HL-60 (cell line): Measurements from ENCODE around the gene AGTRAP.

Experiments used
- CTCF ChIP-seq: IDR thresholded peaks from one replicate; pipeline ENCODE4 v1.5.1; 2011; ENCODE audit warnings: low read length, control low read depth, inconsistent platforms; ENCODE audit not compliant: insufficient read depth
- POLR2AphosphoS5 ChIP-seq: IDR thresholded peaks from 2 replicates; pipeline ENCODE4 v1.6.1; 2012; ENCODE audit warnings: low read depth
- TF ChIP-seq, protein P1 (sequence below): IDR thresholded peaks from 2 replicates; pipeline ENCODE4 v1.6.1; 2012; ENCODE audit warnings: low read depth; ENCODE audit not compliant: insufficient replicate concordance

GRCh38 chr1:11697893-11698210 lies 38.1 kb upstream of the AGTRAP start:
- TF ChIP-seq CTCF (no peak), POLR2AphosphoS5 (no peak)
- TF ChIP-seq, protein P1, sequence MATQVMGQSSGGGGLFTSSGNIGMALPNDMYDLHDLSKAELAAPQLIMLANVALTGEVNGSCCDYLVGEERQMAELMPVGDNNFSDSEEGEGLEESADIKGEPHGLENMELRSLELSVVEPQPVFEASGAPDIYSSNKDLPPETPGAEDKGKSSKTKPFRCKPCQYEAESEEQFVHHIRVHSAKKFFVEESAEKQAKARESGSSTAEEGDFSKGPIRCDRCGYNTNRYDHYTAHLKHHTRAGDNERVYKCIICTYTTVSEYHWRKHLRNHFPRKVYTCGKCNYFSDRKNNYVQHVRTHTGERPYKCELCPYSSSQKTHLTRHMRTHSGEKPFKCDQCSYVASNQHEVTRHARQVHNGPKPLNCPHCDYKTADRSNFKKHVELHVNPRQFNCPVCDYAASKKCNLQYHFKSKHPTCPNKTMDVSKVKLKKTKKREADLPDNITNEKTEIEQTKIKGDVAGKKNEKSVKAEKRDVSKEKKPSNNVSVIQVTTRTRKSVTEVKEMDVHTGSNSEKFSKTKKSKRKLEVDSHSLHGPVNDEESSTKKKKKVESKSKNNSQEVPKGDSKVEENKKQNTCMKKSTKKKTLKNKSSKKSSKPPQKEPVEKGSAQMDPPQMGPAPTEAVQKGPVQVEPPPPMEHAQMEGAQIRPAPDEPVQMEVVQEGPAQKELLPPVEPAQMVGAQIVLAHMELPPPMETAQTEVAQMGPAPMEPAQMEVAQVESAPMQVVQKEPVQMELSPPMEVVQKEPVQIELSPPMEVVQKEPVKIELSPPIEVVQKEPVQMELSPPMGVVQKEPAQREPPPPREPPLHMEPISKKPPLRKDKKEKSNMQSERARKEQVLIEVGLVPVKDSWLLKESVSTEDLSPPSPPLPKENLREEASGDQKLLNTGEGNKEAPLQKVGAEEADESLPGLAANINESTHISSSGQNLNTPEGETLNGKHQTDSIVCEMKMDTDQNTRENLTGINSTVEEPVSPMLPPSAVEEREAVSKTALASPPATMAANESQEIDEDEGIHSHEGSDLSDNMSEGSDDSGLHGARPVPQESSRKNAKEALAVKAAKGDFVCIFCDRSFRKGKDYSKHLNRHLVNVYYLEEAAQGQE: no peak
